EL (cell line): ENCODE results near the gene GALNT7.
"Not testable (repeated sequence)": the region's sequence is repeated elsewhere in the genome, so short reads cannot be mapped to it uniquely, and the experiment has no call there.

Experiments used
- DNase-seq: peaks from one replicate; pipeline ENCODE4 v3.0.0-alpha.2; 2016

The GALNT7 gene

GRCh38 chr4:173199553-173199952 lies 30.9 kb downstream of the GALNT7 start:
- no peak for DNase-seq

- DNase-seq: no peak
These were observed 31.7 kb downstream of the GALNT7 start for GRCh38 chr4:173200103-173200884.

GRCh38 chr4:173202395-173202794 lies 33.8 kb downstream of the GALNT7 start:
- no peak for DNase-seq

DNA sequence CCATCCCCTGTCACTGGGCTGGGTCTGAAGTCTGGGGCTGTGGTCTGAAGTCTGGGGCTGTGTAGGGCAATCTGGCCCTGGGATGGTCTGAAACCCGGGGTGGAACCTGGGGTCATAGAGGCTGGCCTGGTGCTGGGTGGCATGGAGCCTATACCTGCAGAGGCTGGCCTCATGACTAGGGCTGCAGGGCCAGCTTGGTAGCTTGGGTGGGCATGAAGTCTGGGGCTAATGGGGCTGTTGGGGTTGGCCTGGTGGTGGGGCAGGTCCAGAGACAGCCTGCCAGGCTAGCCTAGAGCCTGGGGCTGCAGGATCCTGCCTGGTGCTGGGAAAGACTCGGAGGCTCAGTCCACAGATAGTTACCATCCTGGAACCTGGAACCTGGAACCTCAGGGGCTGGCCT lies 37.0 kb downstream of the GALNT7 start:
- no peak for DNase-seq

DNA sequence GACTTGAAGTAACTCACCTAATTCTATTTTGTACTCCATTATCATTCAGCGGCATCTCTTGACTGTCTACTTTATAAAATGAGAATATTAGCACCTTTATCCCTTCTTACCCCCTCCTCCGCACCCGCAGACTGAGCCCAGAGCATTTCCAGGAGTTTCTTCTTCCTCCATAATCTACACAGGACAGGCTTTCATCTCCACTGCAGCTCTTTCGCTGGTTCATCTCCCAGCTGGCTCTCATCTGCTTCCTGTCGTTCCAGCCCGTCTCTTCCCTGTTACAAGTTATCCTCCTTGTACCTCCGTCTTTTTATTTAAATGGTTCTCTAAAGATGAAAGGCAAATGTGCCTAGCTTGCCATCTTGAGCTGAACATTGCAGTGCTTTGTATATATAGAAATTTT lies 39.8 kb downstream of the GALNT7 start:
- DNase-seq: no peak

- no peak for DNase-seq
These were observed 42.6 kb downstream of the GALNT7 start for GRCh38 chr4:173211222-173211621.

GRCh38 chr4:173211838-173212237 lies 43.2 kb downstream of the GALNT7 start:
- DNase-seq: peak; percentile 74

DNA sequence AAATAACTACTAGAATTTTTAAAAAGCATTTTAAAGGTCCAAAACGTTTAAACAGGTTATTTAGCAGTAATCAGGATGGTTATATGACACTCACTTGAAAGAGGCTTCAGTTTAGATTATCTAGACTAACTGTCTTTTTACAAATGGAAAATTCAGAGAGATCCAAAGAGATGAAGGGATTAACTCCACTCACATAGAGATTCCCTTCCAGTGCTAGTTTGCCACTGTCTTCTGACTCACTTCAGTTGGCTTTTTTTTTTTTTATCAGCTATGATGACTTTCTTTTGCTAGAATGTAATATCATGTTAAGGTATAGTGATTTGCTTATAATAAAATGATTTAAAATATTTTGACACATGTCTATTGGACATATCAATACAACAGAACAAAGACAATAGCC lies 43.8 kb downstream of the GALNT7 start:
- DNase-seq: peak; percentile 10

GRCh38 chr4:173213296-173213695 lies 44.7 kb downstream of the GALNT7 start:
- DNase-seq: no peak

- DNase-seq: no peak
These were observed 45.6 kb downstream of the GALNT7 start for GRCh38 chr4:173214231-173214630.

DNA sequence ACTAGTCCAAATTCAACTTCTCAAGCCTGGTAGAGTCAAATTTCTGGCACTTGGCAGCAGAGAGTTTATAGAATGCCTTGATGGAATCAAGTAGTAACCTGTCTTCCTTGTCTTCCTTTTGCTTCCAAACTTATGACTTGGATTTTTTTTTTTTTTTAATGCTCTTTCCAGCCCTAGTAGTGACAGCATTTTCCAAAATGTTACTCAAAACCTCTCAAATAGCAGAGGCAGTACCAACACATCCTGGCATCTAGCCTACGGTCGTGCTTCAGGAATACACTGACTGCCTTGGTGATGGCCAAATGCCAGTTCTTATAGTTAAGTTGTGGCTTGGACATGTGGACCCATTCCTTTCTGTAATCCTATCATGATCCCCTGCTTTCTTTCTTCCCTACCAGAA lies 46.0 kb downstream of the GALNT7 start:
- DNase-seq: peak; percentile 57

GRCh38 chr4:173217075-173217474 lies 48.5 kb downstream of the GALNT7 start:
- no peak for DNase-seq

- peak; percentile 38 for DNase-seq
These were observed 49.1 kb downstream of the GALNT7 start for GRCh38 chr4:173217727-173218126.

GRCh38 chr4:173218411-173219125 lies 50.0 kb downstream of the GALNT7 start:
- peak; percentile 92 for DNase-seq

GRCh38 chr4:173219126-173219437 lies 50.5 kb downstream of the GALNT7 start:
- not testable (repeated sequence) for DNase-seq

DNA sequence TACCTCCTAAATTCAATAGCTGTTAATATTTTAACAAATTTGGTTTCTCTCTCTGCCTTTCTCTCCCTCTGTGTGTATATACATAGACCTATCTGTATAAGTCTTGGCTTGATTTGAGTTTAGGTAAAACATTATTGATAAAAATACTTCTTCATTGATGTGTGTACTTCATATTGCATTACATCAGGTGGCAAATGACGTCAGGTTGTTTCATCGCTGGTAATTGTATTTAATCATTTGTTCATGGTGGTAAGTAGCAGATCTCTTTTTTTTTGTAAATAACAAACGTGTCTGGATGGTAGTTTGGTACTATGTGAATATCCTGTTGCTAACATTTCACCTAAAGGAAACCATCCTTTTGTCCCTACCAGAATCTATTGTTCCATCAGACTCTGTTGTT lies 55.1 kb downstream of the GALNT7 start:
- DNase-seq: no peak

GRCh38 chr4:173226401-173226888 lies 57.8 kb downstream of the GALNT7 start:
- no peak for DNase-seq

DNA sequence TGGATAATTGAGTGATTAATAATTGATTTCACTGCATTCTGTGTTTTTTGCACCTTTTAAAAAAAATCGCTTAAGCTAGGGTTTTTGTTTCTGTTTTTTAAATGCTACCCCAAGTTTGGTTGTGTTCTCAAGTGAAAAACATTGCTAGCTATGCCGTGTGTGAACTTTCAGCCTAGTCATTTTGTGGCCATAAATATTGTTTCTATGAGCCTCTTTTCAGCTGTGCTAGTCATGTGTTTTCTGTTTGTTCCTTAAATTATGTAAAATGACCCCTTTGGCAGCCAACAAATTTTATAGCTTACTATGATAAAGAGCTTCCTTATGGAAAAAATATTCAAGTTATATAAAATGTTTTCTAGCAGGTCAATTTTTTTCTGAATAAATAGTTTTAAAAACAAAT lies 59.1 kb downstream of the GALNT7 start:
- DNase-seq: no peak

- DNase-seq: no peak
These were observed 61.5 kb downstream of the GALNT7 start for GRCh38 chr4:173230062-173230461.

- peak; percentile 15 for DNase-seq
These were observed 63.3 kb downstream of the GALNT7 start for GRCh38 chr4:173231916-173232315.

DNA sequence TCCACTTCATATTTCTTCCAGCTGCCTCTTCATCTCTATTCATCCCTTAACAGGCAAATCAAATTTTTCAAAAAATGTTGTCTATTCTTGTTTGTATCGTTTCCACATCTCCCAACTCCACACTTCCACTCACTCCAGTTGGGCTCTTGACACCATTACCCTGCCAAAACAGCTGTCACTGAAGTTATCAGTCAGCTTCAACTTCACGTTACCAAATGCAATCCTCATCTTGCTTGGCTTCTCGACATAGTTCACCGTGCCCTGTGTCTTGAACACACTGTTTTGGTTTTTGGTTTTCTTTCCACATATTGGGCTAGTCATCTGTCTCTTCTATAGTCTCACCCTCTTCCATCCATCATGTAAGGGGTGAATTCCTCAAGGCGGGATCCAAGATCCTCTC lies 65.2 kb downstream of the GALNT7 start:
- no peak for DNase-seq

- DNase-seq: no peak
These were observed 66.4 kb downstream of the GALNT7 start for GRCh38 chr4:173235050-173235449.

- no peak for DNase-seq
These were observed 67.7 kb downstream of the GALNT7 start for GRCh38 chr4:173236301-173236700.

GRCh38 chr4:173237152-173237551 lies 68.5 kb downstream of the GALNT7 start:
- DNase-seq: peak; percentile 52

DNA sequence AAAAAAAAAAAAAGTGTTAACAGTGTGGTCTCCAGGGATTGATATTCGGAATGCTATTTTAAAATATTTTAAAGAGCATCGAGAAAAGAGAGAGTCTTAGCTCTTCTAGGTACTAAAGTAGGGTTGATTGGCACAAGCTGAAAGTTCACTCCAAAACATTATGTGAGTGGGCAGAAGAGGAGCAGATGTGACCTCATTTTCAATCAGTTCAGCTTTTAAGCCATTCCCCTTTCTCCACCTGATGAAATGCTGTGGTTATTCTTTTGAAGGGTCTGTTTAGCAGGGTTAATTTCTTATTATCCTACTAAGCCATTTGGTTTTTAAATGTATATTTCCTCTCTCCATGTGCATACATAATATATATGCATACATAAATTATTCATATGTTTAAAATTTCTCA lies 69.2 kb downstream of the GALNT7 start:
- DNase-seq: no peak
